Measurements from ENCODE around the gene RPS10. TPM values are rescaled to one million over a fixed set of nuclear protein-coding genes. Genes with fewer than 3 reads are reported as not detected.
"Not testable (repeated sequence)": the region's sequence is repeated elsewhere in the genome, so short reads cannot be mapped to it uniquely, and the experiment has no call there.

The RPS10 gene
- total and polyA plus RNA-seq, 8 donors = 371 to 4,063 (median 2,070) TPM

GRCh38 chr6:34373511-34373910, 52.4 kb downstream of the RPS10 start:
- TF ChIP-seq POLR2A (IDR thresholded peaks at IDR 0.05) = no peak
- TF ChIP-seq, protein P1, sequence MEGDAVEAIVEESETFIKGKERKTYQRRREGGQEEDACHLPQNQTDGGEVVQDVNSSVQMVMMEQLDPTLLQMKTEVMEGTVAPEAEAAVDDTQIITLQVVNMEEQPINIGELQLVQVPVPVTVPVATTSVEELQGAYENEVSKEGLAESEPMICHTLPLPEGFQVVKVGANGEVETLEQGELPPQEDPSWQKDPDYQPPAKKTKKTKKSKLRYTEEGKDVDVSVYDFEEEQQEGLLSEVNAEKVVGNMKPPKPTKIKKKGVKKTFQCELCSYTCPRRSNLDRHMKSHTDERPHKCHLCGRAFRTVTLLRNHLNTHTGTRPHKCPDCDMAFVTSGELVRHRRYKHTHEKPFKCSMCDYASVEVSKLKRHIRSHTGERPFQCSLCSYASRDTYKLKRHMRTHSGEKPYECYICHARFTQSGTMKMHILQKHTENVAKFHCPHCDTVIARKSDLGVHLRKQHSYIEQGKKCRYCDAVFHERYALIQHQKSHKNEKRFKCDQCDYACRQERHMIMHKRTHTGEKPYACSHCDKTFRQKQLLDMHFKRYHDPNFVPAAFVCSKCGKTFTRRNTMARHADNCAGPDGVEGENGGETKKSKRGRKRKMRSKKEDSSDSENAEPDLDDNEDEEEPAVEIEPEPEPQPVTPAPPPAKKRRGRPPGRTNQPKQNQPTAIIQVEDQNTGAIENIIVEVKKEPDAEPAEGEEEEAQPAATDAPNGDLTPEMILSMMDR (IDR thresholded peaks at IDR 0.05) = no peak
- H3K4me1 ChIP-seq = peaks cover 0 to 27% (median 12%) of the 10 kb centered on the region in 4 donors
- H3K27ac ChIP-seq = peak overlapping the region in 1 of 5 donors; percentile 19
- no peaks in the 10 kb centered on the region for H3K27me3 ChIP-seq
- no peaks in the 10 kb centered on the region for H3K36me3 ChIP-seq
- no peaks in the 10 kb centered on the region for H3K9me3 ChIP-seq
- 92 to 97% (median 95%) methylated on average over 5 of the region's 5 CpGs for WGBS, 5 donors
- no peak overlapping the region for H3K4me3 ChIP-seq
- DNase-seq = no peak
- intact Hi-C loops (cut with DNase I; ENCODE audit: low total_unique reads) = no loop called here

GRCh38 chr6:34371865-34372264, 54.0 kb downstream of the RPS10 start:
- DNase-seq; H3K36me3 ChIP-seq; intact Hi-C loops (cut with DNase I; ENCODE audit: low total_unique reads); H3K27me3 ChIP-seq; H3K27ac ChIP-seq; H3K4me3 ChIP-seq; H3K9me3 ChIP-seq: not testable (repeated sequence)
- peaks cover 0 to 25% (median 12%) of the 10 kb centered on the region in 4 donors for H3K4me1 ChIP-seq
- 85 to 100% (median 98%) methylated on average over 4 to 5 of the region's 5 CpGs for WGBS, 5 donors

DNA sequence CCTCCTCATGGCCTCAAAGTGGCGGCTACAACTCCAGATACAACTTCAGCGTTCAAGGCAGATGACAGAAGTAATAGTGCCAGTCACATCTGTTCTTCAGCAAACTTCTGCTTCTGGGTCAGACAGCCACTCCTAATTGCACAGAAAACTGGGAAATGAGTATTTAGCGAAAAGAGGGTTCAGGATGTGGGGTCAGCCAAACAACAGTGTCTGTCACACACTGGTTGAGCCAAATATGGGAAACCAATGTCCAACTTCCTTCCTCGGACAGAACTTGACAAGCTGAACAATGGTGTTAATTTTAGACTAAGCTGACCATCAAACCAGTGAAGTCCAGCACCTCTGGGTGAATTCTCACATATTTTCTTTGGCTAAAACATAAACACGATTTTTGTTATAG, 55.5 kb downstream of the RPS10 start:
- H3K4me1 ChIP-seq = peaks cover 0 to 28% (median 12%) of the 10 kb centered on the region in 4 donors
- peak in 1 of 2 donors; percentile 45 for DNase-seq
- intact Hi-C loops (cut with DNase I; ENCODE audit: low total_unique reads) = no loop called here
- H3K27ac ChIP-seq = peak overlapping the region in 1 of 5 donors; percentile 30
- TF ChIP-seq POLR2A (IDR thresholded peaks at IDR 0.05) (no peak), POLR2AphosphoS5 (IDR thresholded peaks at IDR 0.05) (no peak), EP300 (IDR thresholded peaks at IDR 0.05) (no peak)
- TF ChIP-seq, protein P1 (IDR thresholded peaks at IDR 0.05) = no peak
- H3K9me3 ChIP-seq = no peaks in the 10 kb centered on the region
- no peaks in the 10 kb centered on the region for H3K36me3 ChIP-seq
- H3K4me3 ChIP-seq = no peak overlapping the region
- WGBS, 5 donors = 73 to 89% (median 85%) methylated on average over 5 of the region's 5 CpGs
- no peaks in the 10 kb centered on the region for H3K27me3 ChIP-seq

- H3K27ac ChIP-seq = no peak overlapping the region
- no peaks in the 10 kb centered on the region for H3K36me3 ChIP-seq
- no peak for TF ChIP-seq EP300 (IDR thresholded peaks at IDR 0.05)
- TF ChIP-seq, protein P1 (IDR thresholded peaks at IDR 0.05) = no peak
- no peak for TF ChIP-seq POLR2A (IDR thresholded peaks at IDR 0.05)
- no peak for TF ChIP-seq POLR2AphosphoS5 (IDR thresholded peaks at IDR 0.05)
- peaks cover 0 to 18% (median 9%) of the 10 kb centered on the region in 4 donors for H3K4me1 ChIP-seq
- intact Hi-C loops (cut with DNase I; ENCODE audit: low total_unique reads) = no loop called here
- no peak overlapping the region for H3K4me3 ChIP-seq
- H3K27me3 ChIP-seq = no peaks in the 10 kb centered on the region
- no peak for DNase-seq
- no peaks in the 10 kb centered on the region for H3K9me3 ChIP-seq
- 85 to 93% (median 91%) methylated on average over 4 of the region's 4 CpGs for WGBS, 5 donors
Observed at GRCh38 chr6:34369385-34369784, 56.5 kb downstream of the RPS10 start.

Other genes with a start within 250 kb of the RPS10 start
- 100 to 1,000 TPM in 1 of 5 donors, 10 to 100 TPM in 3, 1 to 10 TPM in 1; 9.3 to 106 (median 33.6) TPM for gene HMGA1, start 189.2 kb downstream of the RPS10 start, total RNA-seq
- gene HMGA1, start 189.2 kb downstream of the RPS10 start, polyA plus RNA-seq = 100 to 1,000 TPM in 1 of 3 donors, 10 to 100 TPM in 2; 91.4 to 114 (median 92.6) TPM
- 10 to 100 TPM in 2 of 5 donors, 1 to 10 TPM in 3; 2.8 to 49.1 (median 5.3) TPM for gene SMIM29, start 177.1 kb downstream of the RPS10 start, total RNA-seq
- 10 to 100 TPM; 30.4 to 41.5 (median 32.1) TPM for gene SMIM29, start 177.1 kb downstream of the RPS10 start, polyA plus RNA-seq
- 10 to 100 TPM in 3 of 5 donors, 1 to 10 TPM in 2; 8.8 to 34.0 (median 22.3) TPM for gene NUDT3, start 33.4 kb downstream of the RPS10 start, total RNA-seq
- gene NUDT3, start 33.4 kb downstream of the RPS10 start, polyA plus RNA-seq = 10 to 100 TPM in 2 of 3 donors, 1 to 10 TPM in 1; 8.7 to 13.6 (median 12.6) TPM
- gene PACSIN1, start 40.0 kb upstream of the RPS10 start, total RNA-seq = 1 to 10 TPM in 1 of 5 donors, under 1 TPM in 2, not detected in 2; under 0.01 to 2.2 (median 0.37) TPM
- gene PACSIN1, start 40.0 kb upstream of the RPS10 start, polyA plus RNA-seq = 1 to 10 TPM in 1 of 3 donors, under 1 TPM in 2; 0.25 to 1.6 (median 0.61) TPM
- gene SPDEF, start 130.3 kb upstream of the RPS10 start, total RNA-seq = 100 to 1,000 TPM in 1 of 5 donors, 10 to 100 TPM in 1, 1 to 10 TPM in 3; 2.2 to 129 (median 9.9) TPM
- gene SPDEF, start 130.3 kb upstream of the RPS10 start, polyA plus RNA-seq = 10 to 100 TPM; 34.8 to 59.3 (median 36.7) TPM

Measured in stomach (tissue), 9 donors.